ENCODE measurements around the gene TBC1D9. TPM values are rescaled to one million over a fixed set of nuclear protein-coding genes. Genes with fewer than 3 reads are reported as not detected.

Gene TBC1D9
- 34.5 and 36.9 TPM in 2 replicates for total RNA-seq

GRCh38 chr4:140756319-140757231, at the start of gene TBC1D9:
Gene TBC1D9, minus strand, starts transcription at chr4:140756385. Its CDS starts 340 bp downstream, at chr4:140756045.

Other genes with a start within 250 kb of the TBC1D9 start
- 16.3 and 27.7 TPM in 2 replicates for gene ELMOD2, start 232.2 kb downstream of the TBC1D9 start, total RNA-seq
- not detected in 2 replicates for gene UCP1, start 187.4 kb downstream of the TBC1D9 start, total RNA-seq

Measured in mammary microvascular endothelial cell (primary cell).